Adrenal gland (tissue), 12 donors: ENCODE data around the gene CRK. TPM values are rescaled to one million over a fixed set of nuclear protein-coding genes. Genes with fewer than 3 reads are reported as not detected.
A peak's percentile ranks its signal among the peaks of the same experiment; 100 is the strongest.
"Not testable (repeated sequence)": the region's sequence is repeated elsewhere in the genome, so short reads cannot be mapped to it uniquely, and the experiment has no call there.

Experiments used
- DNase-seq, 7 donors: peaks; one replicate each; pipeline ENCODE4 v3.0.0-alpha.2; 2019 to 2020
- H3K27ac ChIP-seq, 5 donors: fragments of 200-600 bp; sonication (generic) in 4 of 5; 1 replicate in 3 of 5; 2 replicates in 2 of 5; pipeline versions ENCODE4 v1.5.1 to v1.8.0; 2016 to 2020; ENCODE audit warnings: mild to moderate bottlenecking in 1 of 5
- H3K27me3 ChIP-seq: fragments of 200-600 bp; 2 replicates; pipeline ENCODE4 v1.8.0; 2021
- H3K36me3 ChIP-seq, 2 donors: fragments of 200-600 bp; replicated peaks in 1 of 2; 1 replicate in 1 of 2; 2 replicates in 1 of 2; pipeline versions ENCODE4 v1.5.1 to v1.8.0; 2018 to 2022
- H3K4me1 ChIP-seq, 2 donors: fragments of 200-600 bp; replicated peaks in 1 of 2; 1 replicate in 1 of 2; 2 replicates in 1 of 2; pipeline versions ENCODE4 v1.5.1 to v1.8.0; 2018 to 2021
- H3K4me3 ChIP-seq, 4 donors: fragments of 200-600 bp; sonication (generic) in 3 of 4; one replicate each; pipeline ENCODE4 v1.5.1; 2016 to 2018
- H3K9me3 ChIP-seq, 3 donors: fragments of 200-600 bp; sonication (generic) in 1 of 3; replicated peaks in 1 of 3; 1 replicate in 2 of 3; 2 replicates in 1 of 3; pipeline versions ENCODE4 v1.5.1 to v1.8.0; 2016 to 2021
- CTCF ChIP-seq, 6 experiments: fragments of 450-650 bp in 4 of 6; fragments of 200-600 bp in 2 of 6; sonication (generic) in 1 of 6; IDR thresholded peaks; 1 replicate in 5 of 6; 2 replicates in 1 of 6; pipeline versions ENCODE4 v1.5.1 to v1.8.0; 2016 to 2021; ENCODE audit warnings: antibody characterized with exemption in 6 of 6, mild to moderate bottlenecking in 2 of 6, moderate library complexity in 1 of 6
- POLR2A ChIP-seq, 2 donors: fragments of 450-650 bp; IDR thresholded peaks; one replicate each; pipeline ENCODE4 v1.6.1; 2017; ENCODE audit warnings: antibody characterized with exemption in 2 of 2, mild to moderate bottlenecking in 2 of 2, moderate library complexity in 1 of 2
- WGBS, 4 donors: extraction: QIAGEN DNeasy Blood & Tissue Kit in 2 of 4; methylation state at CpG; one replicate each; pipeline versions ENCODE4 v1.1.5 to v1.1.7; 2013 to 2017; 5-methylcytosine and 5-hydroxymethylcytosine counted together
- intact Hi-C, 2 donors: fragments of 100-400 bp; cut with DNase I; formaldehyde crosslinking; loops; one replicate each; pipeline versions ENCODE4 v1.14.1 to v1.15.0; 2022 to 2023
- polyA plus RNA-seq, 3 donors: library from polyadenylated mRNA; stranded (reverse); fragments of 200-250 nt in 2 of 3; fragments of 350-450 nt in 1 of 3; fragmentation: Illumina TruSeq in 1 of 3; extraction: RNeasy Lipid Tissue Mini Kit (QIAGEN cat#74804) in 1 of 3; gene quantifications; one replicate each; pipeline ENCODE4 v1.2.3, GENCODE V29; 2013 to 2014
- total RNA-seq, 9 donors: library from RNA; depleted of rRNA in 4 of 9; stranded (reverse); fragments of >200 nt in 4 of 9; fragments of 120-200 nt in 1 of 9; fragmentation: NEBNext Ultra II Directional in 1 of 9; extraction: Animal tissue kit (Norgen Biotek cat#: 25700) in 1 of 9; gene quantifications; one replicate each; pipeline versions ENCODE4 v1.1.0 to v1.2.4, GENCODE V29; 2013 to 2023
- donor health status: healthy with polysubstance abuse.
- donor health status: Bipolar disorder and iron deficiency.
- donor health status: DM: yes; HTN: yes; CAD: no.
- donor health status: DM: no; HTN: no; CAD: no.
- donor health status: DM: no; HTN: no; CAD: no.
- donor health status: DM: yes; HTN: yes; CAD: no.

CRK gene
- total and polyA plus RNA-seq, 12 donors, result 20.3 to 80.6 (median 58.5) TPM

- H3K27ac ChIP-seq, result peak overlapping the region in 2 of 5 donors; percentile 24 to 34
- 27 to 48% (median 31%) methylated on average over 2 of the region's 2 CpGs for WGBS, 4 donors
- peaks cover 59 to 92% of the 10 kb centered on the region in 2 donors for H3K4me1 ChIP-seq
These were observed 70.2 kb downstream of the CRK start for GRCh38 chr17:1385861-1386260.

GRCh38 chr17:1384905-1385435 is 71.1 kb downstream of the CRK start:
- no peak for TF ChIP-seq POLR2A (IDR thresholded peaks at IDR 0.05)
- TF ChIP-seq CTCF (IDR thresholded peaks at IDR 0.05), result no peak
- WGBS, 4 donors, result 11 to 28% (median 20%) methylated on average over 1 of the region's 1 CpG
- intact Hi-C loops, result no loop called here
- Histone ChIP-seq H3K4me1 (peaks cover 50 to 92% of the 10 kb centered on the region in 2 donors), H3K4me3 (no peak overlapping the region), H3K27ac (peak overlapping the region in 3 of 5 donors; percentile 24 to 34 (median 31)), H3K36me3 (no peaks in the 10 kb centered on the region), H3K27me3 (no peaks in the 10 kb centered on the region), H3K9me3 (no peaks in the 10 kb centered on the region)
- peak in 3 of 7 donors; percentile 35 to 51 (median 47) for DNase-seq

More at GRCh38 chr17:1385861-1386260, 70.2 kb downstream of the CRK start:
- no peak for DNase-seq
- H3K9me3 ChIP-seq, result no peaks in the 10 kb centered on the region
- H3K4me3 ChIP-seq, result no peak overlapping the region
- TF ChIP-seq CTCF (IDR thresholded peaks at IDR 0.05) (no peak), POLR2A (IDR thresholded peaks at IDR 0.05) (no peak)
- H3K27me3 ChIP-seq, result no peaks in the 10 kb centered on the region
- H3K36me3 ChIP-seq, result no peaks in the 10 kb centered on the region
- intact Hi-C loops, result no loop called here

- no peaks in the 10 kb centered on the region for H3K27me3 ChIP-seq
- intact Hi-C loops, result no loop called here
- no peaks in the 10 kb centered on the region for H3K9me3 ChIP-seq
- no peak for DNase-seq
- no peak for TF ChIP-seq POLR2A (IDR thresholded peaks at IDR 0.05)
- H3K4me1 ChIP-seq, result peaks cover 59 to 93% of the 10 kb centered on the region in 2 donors
- no peaks in the 10 kb centered on the region for H3K36me3 ChIP-seq
- no peak overlapping the region for H3K27ac ChIP-seq
- no peak overlapping the region for H3K4me3 ChIP-seq
- WGBS, 4 donors, result 65 to 70% (median 69%) methylated on average over 9 to 10 of the region's 10 CpGs
These were observed 76.1 kb downstream of the CRK start for GRCh38 chr17:1379930-1380313.

- Histone ChIP-seq H3K27me3 (no peaks in the 10 kb centered on the region), H3K27ac (peak overlapping the region in 1 of 5 donors; percentile 23), H3K4me3 (no peak overlapping the region), H3K36me3 (no peaks in the 10 kb centered on the region), H3K4me1 (peaks cover 62 to 93% of the 10 kb centered on the region in 2 donors), H3K9me3 (no peaks in the 10 kb centered on the region)
- 63 to 74% (median 66%) methylated on average over 11 of the region's 11 CpGs for WGBS, 4 donors
- intact Hi-C loops, result no loop called here
- no peak for TF ChIP-seq POLR2A (IDR thresholded peaks at IDR 0.05)
- DNase-seq, result no peak
These were observed 76.7 kb downstream of the CRK start for GRCh38 chr17:1379208-1379929.

GRCh38 chr17:1378476-1378860 is 77.6 kb downstream of the CRK start:
- peak overlapping the region in 3 of 5 donors; percentile 19 to 60 (median 35) for H3K27ac ChIP-seq

More at GRCh38 chr17:1378476-1378860, 77.6 kb downstream of the CRK start:
- H3K36me3 ChIP-seq, H3K9me3 ChIP-seq, intact Hi-C loops, H3K27me3 ChIP-seq, H3K4me3 ChIP-seq: not testable (repeated sequence)
- 62 to 72% (median 68%) methylated on average over 10 of the region's 10 CpGs for WGBS, 4 donors
- DNase-seq, result peak in 1 of 7 donors; percentile 2
- H3K4me1 ChIP-seq, result peaks cover 61 to 95% of the 10 kb centered on the region in 2 donors
